ENCODE results near the gene PLA2G15. TPM values are rescaled to one million over a fixed set of nuclear protein-coding genes. Genes with fewer than 3 reads are reported as not detected.

PLA2G15 gene

DNA sequence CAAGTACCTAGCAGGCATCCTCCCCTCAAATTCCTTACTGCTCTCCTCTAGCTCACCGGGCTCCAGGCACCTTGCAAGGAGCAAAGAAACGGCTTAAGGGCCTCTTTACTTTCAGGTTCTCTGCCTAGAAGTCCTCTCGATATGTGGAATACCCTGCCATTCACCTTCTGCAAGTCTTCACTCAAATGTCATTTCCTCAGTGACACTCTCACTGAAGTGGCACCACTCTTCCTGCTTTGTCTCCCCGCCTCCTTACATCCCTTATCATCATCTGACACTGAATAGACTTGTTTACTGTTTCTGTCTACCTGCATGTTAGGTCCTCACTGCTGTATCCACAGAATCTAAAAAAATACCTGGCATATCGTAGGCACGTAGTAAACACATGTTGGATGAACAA, 64.6 kb downstream of the PLA2G15 start:
- Histone ChIP-seq H3K4me2 (ENCODE audit: low read length, poor library complexity, severe bottlenecking) (peak overlapping the region; percentile 75), H3K27me3 (ENCODE audit: control insufficient read depth in 1 of 2, insufficient read depth in 1 of 2, low read length in 2 of 2) (no peaks in the 10 kb centered on the region), H3K4ac (ENCODE audit: low read depth in 1 of 2, low read length in 2 of 2) (peak overlapping the region in 1 of 2 experiments; percentile 10), H3K9ac (ENCODE audit: low read length) (peak overlapping the region; percentile 98), H3K23ac (ENCODE audit: low read length in 2 of 2) (no peak overlapping the region), H4K8ac (ENCODE audit: low read length) (no peak overlapping the region), H2BK120ac (ENCODE audit: low read depth, low read length) (no peak overlapping the region), H3K4me1 (ENCODE audit: control insufficient read depth, insufficient read depth, low read depth, low read length) (peaks cover 9% of the 10 kb centered on the region), H3K4me3 (ENCODE audit: insufficient read depth in 1 of 2, low read depth in 1 of 2, low read length in 2 of 2) (peak overlapping the region; percentile 92 to 100), H3K27ac (ENCODE audit: low read length, poor library complexity, severe bottlenecking) (no peak overlapping the region), H2BK15ac (ENCODE audit: low read depth, poor library complexity, severe bottlenecking) (no peak overlapping the region), H3K18ac (ENCODE audit: low read depth in 1 of 2, low read length in 2 of 2) (no peak overlapping the region), H3K79me1 (replicated peaks; ENCODE audit: low read length, poor library complexity, severe bottlenecking) (peaks cover 20% of the 10 kb centered on the region), H4K91ac (ENCODE audit: low read length) (no peak overlapping the region), H3K14ac (ENCODE audit: low read length in 2 of 2) (no peak overlapping the region), H2BK5ac (ENCODE audit: low read depth, low read length, poor library complexity, severe bottlenecking) (no peak overlapping the region), H3K9me3 (ENCODE audit: control insufficient read depth, low read length) (no peaks in the 10 kb centered on the region), H2BK12ac (ENCODE audit: low read length in 2 of 2) (no peak overlapping the region), H2AFZ (ENCODE audit: low read depth, low read length) (no peak overlapping the region), H2AK5ac (ENCODE audit: low read length, severe bottlenecking) (no peak overlapping the region), H3K36me3 (ENCODE audit: control insufficient read depth in 1 of 2, insufficient read depth in 2 of 2, low read depth in 1 of 2, low read length in 2 of 2) (peaks cover 14 to 45% of the 10 kb centered on the region in 2 experiments)
- DNase-seq: no peak
- WGBS: 54% methylated on average over 6 of the region's 6 CpGs

GRCh38 chr16:68310437-68310773, 65.2 kb downstream of the PLA2G15 start:
- no peak overlapping the region for H2BK120ac ChIP-seq (ENCODE audit: low read depth, low read length)
- H3K4ac ChIP-seq (ENCODE audit: low read depth in 1 of 2, low read length in 2 of 2): peak overlapping the region; percentile 10 to 62
- peaks cover 15% of the 10 kb centered on the region for H3K79me1 ChIP-seq (replicated peaks; ENCODE audit: low read length, poor library complexity, severe bottlenecking)
- H2BK12ac ChIP-seq (ENCODE audit: low read length in 2 of 2): no peak overlapping the region
- H3K36me3 ChIP-seq (ENCODE audit: control insufficient read depth in 1 of 2, insufficient read depth in 2 of 2, low read depth in 1 of 2, low read length in 2 of 2): peaks cover 9 to 43% of the 10 kb centered on the region in 2 experiments
- peak overlapping the region; percentile 20 for H4K8ac ChIP-seq (ENCODE audit: low read length)
- H2AK5ac ChIP-seq (ENCODE audit: low read length, severe bottlenecking): no peak overlapping the region
- peak overlapping the region; percentile 84 for H2AFZ ChIP-seq (ENCODE audit: low read depth, low read length)
- no peak overlapping the region for H2BK5ac ChIP-seq (ENCODE audit: low read depth, low read length, poor library complexity, severe bottlenecking)
- H3K4me2 ChIP-seq (ENCODE audit: low read length, poor library complexity, severe bottlenecking): peak overlapping the region; percentile 75
- WGBS: under 1% methylated on average over 20 of the region's 29 CpGs
- peak overlapping the region; percentile 4 for H2BK15ac ChIP-seq (ENCODE audit: low read depth, poor library complexity, severe bottlenecking)
- H3K9me3 ChIP-seq (ENCODE audit: control insufficient read depth, low read length): no peaks in the 10 kb centered on the region
- peaks cover 9% of the 10 kb centered on the region for H3K4me1 ChIP-seq (ENCODE audit: control insufficient read depth, insufficient read depth, low read depth, low read length)
- peak overlapping the region; percentile 98 for H3K9ac ChIP-seq (ENCODE audit: low read length)
- H3K27me3 ChIP-seq (ENCODE audit: control insufficient read depth in 1 of 2, insufficient read depth in 1 of 2, low read length in 2 of 2): no peaks in the 10 kb centered on the region
- H4K91ac ChIP-seq (ENCODE audit: low read length): peak overlapping the region; percentile 84
- DNase-seq: no peak
- H3K4me3 ChIP-seq (ENCODE audit: insufficient read depth in 1 of 2, low read depth in 1 of 2, low read length in 2 of 2): peak overlapping the region; percentile 92 to 100
- H3K18ac ChIP-seq (ENCODE audit: low read depth in 1 of 2, low read length in 2 of 2): peak overlapping the region; percentile 10 to 90
- peak overlapping the region in 1 of 2 experiments; percentile 90 for H3K23ac ChIP-seq (ENCODE audit: low read length in 2 of 2)
- peak overlapping the region; percentile 82 for H3K27ac ChIP-seq (ENCODE audit: low read length, poor library complexity, severe bottlenecking)
- H3K14ac ChIP-seq (ENCODE audit: low read length in 2 of 2): peak overlapping the region in 1 of 2 experiments; percentile 37

Small RNA genes lying within 50 kb of the gene (small RNA-seq; reads per million reads assigned to genes)
- not detected for gene RNU6-1262P (ENCODE audit: low read depth)

Measured in mesenchymal stem cell (in vitro differentiated cells and primary cell).